Measurements from ENCODE around the gene RAP1GAP. TPM values are rescaled to one million over a fixed set of nuclear protein-coding genes. Genes with fewer than 3 reads are reported as not detected.

The RAP1GAP gene
- total RNA-seq, 2 experiments from 2014 or later = 1.3 to 1.6 TPM

GRCh38 chr1:21673277-21673780, 4.2 kb upstream of the RAP1GAP start:
- peaks cover under 1% of the 10 kb centered on the region for H3K27me3 Mint-ChIP-seq
- no peak overlapping the region for H3K4me3 Mint-ChIP-seq
- TF ChIP-seq, protein P1, sequence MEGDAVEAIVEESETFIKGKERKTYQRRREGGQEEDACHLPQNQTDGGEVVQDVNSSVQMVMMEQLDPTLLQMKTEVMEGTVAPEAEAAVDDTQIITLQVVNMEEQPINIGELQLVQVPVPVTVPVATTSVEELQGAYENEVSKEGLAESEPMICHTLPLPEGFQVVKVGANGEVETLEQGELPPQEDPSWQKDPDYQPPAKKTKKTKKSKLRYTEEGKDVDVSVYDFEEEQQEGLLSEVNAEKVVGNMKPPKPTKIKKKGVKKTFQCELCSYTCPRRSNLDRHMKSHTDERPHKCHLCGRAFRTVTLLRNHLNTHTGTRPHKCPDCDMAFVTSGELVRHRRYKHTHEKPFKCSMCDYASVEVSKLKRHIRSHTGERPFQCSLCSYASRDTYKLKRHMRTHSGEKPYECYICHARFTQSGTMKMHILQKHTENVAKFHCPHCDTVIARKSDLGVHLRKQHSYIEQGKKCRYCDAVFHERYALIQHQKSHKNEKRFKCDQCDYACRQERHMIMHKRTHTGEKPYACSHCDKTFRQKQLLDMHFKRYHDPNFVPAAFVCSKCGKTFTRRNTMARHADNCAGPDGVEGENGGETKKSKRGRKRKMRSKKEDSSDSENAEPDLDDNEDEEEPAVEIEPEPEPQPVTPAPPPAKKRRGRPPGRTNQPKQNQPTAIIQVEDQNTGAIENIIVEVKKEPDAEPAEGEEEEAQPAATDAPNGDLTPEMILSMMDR (IDR thresholded peaks at IDR 0.05) = no peak
- DNase-seq = no peak
- no peaks in the 10 kb centered on the region for H3K9me3 Mint-ChIP-seq
- ChIA-PET CTCF (interaction anchor here (0.9 to 1.0 kb wide), 2 partner anchors 10 to 11 kb away, joined by 3 read pairs; no protein-coding TSS in a partner anchor), POLR2A (interaction anchor here (0.7 to 1.7 kb wide), 4 partner anchors 9 to 51 kb away, joined by 3 to 5 read pairs (median 4); no protein-coding TSS in a partner anchor)
- intact Hi-C loops (cut with micrococcal nuclease) = no loop called here
- no peak for ATAC-seq
- no peak overlapping the region for H3K27ac Mint-ChIP-seq
- peaks cover 9% of the 10 kb centered on the region for H3K4me1 Mint-ChIP-seq (ENCODE audit: low read depth)
- no peaks in the 10 kb centered on the region for H3K36me3 Mint-ChIP-seq (ENCODE audit: low read depth)

DNA sequence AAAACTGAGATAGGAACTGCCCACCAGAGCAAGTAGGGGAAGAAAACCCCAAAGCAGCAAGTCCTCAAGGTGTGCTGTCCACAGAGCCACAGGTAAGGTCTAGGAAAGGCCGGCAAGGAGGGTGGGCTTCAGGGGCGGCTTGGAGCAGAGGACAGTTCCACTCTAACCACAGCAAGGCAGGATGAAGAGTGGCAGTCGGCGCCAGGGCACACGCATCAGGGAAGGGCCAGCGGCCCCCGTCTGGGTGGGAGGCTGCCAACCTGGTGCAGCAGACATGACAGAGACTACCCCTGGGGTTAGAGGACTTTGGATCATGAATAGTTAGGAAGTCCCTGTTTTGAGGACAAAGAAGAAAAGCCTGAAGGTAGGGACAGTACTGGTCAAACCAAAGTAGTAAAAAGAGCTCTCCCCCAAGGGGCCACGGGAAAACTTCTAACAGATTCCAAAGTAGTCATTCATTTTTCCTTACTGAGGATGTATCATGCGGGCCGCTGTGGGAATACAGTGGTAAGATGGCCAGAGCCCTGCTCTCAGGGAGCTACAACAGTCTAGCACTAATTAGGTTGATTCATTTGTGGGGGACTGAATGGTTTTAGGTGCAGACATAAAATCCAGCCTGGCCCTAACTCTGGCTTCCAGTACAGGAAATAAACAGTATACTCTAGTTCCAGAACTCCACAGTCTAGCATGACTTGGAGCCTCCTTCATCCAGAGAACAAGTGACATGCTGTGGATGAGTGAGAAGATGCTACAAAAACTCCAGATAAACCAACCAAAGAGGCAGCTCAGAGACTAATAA, 3.5 kb upstream of the RAP1GAP start:
- ATAC-seq (no peak), DNase-seq (no peak)
- H3K4me1 Mint-ChIP-seq (ENCODE audit: low read depth) = peaks cover 12% of the 10 kb centered on the region

GRCh38 chr1:21671915-21672314, 2.8 kb upstream of the RAP1GAP start:
- ChIA-PET CTCF (no interaction called here), POLR2A (interaction anchor here (0.6 to 1.2 kb wide), 3 partner anchors 14 to 515 kb away, joined by 3 to 5 read pairs (median 4); no protein-coding TSS in a partner anchor)
- no peaks in the 10 kb centered on the region for H3K9me3 Mint-ChIP-seq
- no peak for DNase-seq
- H3K27ac Mint-ChIP-seq = no peak overlapping the region
- H3K27me3 Mint-ChIP-seq = peaks cover 12% of the 10 kb centered on the region
- H3K36me3 Mint-ChIP-seq (ENCODE audit: low read depth) = no peaks in the 10 kb centered on the region
- no peak for ATAC-seq
- TF ChIP-seq, protein P1 (IDR thresholded peaks at IDR 0.05) = no peak
- H3K4me3 Mint-ChIP-seq = no peak overlapping the region
- peaks cover 13% of the 10 kb centered on the region for H3K4me1 Mint-ChIP-seq (ENCODE audit: low read depth)
- intact Hi-C loops (cut with micrococcal nuclease) = no loop called here

More for the DNA sequence above, 3.5 kb upstream of the RAP1GAP start:
- Mint-ChIP-seq H3K36me3 (ENCODE audit: low read depth) (no peaks in the 10 kb centered on the region), H3K9me3 (no peaks in the 10 kb centered on the region), H3K27ac (no peak overlapping the region), H3K4me3 (no peak overlapping the region), H3K27me3 (peaks cover 6% of the 10 kb centered on the region)
- TF ChIP-seq, protein P1 (IDR thresholded peaks at IDR 0.05) = no peak
- intact Hi-C loops (cut with micrococcal nuclease) = no loop called here
- ChIA-PET CTCF (interaction anchor here (0.9 to 1.0 kb wide), 2 partner anchors 10 to 12 kb away, joined by 3 read pairs; no protein-coding TSS in a partner anchor), POLR2A (interaction anchor here (0.7 to 1.7 kb wide), 5 partner anchors 8 to 90 kb away, joined by 3 to 5 read pairs (median 4); no protein-coding TSS in a partner anchor)

DNA sequence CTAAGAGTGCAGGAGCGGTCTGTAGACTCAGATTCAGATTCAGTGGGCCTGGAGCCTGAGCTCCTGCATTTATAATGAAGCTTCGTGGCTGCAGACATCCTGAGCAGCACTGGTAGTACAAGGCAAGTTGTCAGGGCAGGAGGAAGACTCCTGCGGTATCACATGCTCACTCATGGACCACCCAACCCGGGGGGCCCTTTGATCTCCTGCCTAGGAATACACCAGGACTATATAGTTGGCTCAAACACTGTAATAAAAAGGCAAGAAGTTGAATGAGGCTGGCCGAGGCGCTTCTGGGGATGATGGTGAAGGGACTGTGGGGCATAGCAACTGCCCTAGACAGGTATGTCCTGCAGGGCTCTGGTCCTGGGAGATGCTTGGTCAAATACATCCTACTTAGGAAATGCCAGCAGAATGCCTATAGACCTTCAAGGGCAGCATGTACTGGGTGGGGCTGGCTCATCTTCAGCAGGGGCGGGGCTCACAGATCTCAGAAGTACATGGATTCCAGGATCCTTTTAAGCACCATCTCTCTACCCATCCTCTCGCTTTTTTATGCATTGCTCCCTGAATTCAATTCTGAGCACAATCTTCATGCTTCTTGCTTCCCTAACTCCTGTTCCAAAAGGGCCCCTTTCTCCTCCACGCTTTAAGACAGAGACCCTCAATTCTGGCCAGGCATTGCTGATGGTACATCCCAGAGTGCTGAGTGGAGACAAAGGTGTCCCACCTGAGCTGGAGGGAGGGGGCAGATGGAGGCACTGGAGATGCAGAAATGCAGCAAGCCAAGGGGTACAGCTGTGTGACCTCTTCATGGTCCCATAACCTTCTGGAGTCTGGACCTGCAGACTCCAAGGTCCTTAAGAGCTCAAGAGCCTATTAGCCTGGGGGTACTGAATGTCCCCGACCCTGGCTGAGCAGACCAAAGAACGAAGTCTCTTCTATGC, 2.1 kb upstream of the RAP1GAP start:
- Mint-ChIP-seq H3K27me3 (peaks cover 16% of the 10 kb centered on the region), H3K27ac (no peak overlapping the region), H3K4me3 (no peak overlapping the region), H3K36me3 (ENCODE audit: low read depth) (no peaks in the 10 kb centered on the region), H3K9me3 (no peaks in the 10 kb centered on the region), H3K4me1 (ENCODE audit: low read depth) (peaks cover 18% of the 10 kb centered on the region)
- TF ChIP-seq, protein P1 (IDR thresholded peaks at IDR 0.05) = no peak
- CTCF ChIA-PET = no interaction called here
- DNase-seq (no peak), ATAC-seq (no peak)
- intact Hi-C loops (cut with micrococcal nuclease) = no loop called here
- POLR2A ChIA-PET = interaction anchor here (0.6 to 1.2 kb wide), 3 partner anchors 15 to 514 kb away, joined by 3 to 5 read pairs (median 4); no protein-coding TSS in a partner anchor

Measured in activated CD8-positive, alpha-beta T cell treated with anti-CD3 and anti-CD28 coated beads for 36 hours (primary cell).